GM12891 (cell line): Measurements from ENCODE around the gene PSMC1.

Experiments
- POLR2A ChIP-seq: IDR thresholded peaks from 2 replicates; pipeline ENCODE4 v1.6.1; 2011; ENCODE audit warnings: low read depth, low read length, control low read depth
- POLR2AphosphoS5 ChIP-seq: IDR thresholded peaks from 2 replicates; pipeline ENCODE4 v1.6.1; 2011; ENCODE audit warnings: low read depth, low read length, control low read depth
- POU2F2 ChIP-seq: IDR thresholded peaks from 2 replicates; pipeline ENCODE4 v1.6.1; 2011; ENCODE audit warnings: low read depth, mild to moderate bottlenecking, control low read depth, low read length, moderate library complexity
- SPI1 ChIP-seq: IDR thresholded peaks from 2 replicates; pipeline ENCODE4 v1.6.1; 2011; ENCODE audit warnings: low read depth, low read length, control low read depth
- TAF1 ChIP-seq: IDR thresholded peaks from 2 replicates; pipeline ENCODE4 v1.6.1; 2011; ENCODE audit warnings: low read depth, low read length, control low read depth

- no peak for TF ChIP-seq POLR2A
- TF ChIP-seq POLR2AphosphoS5, result no peak
- TF ChIP-seq POU2F2, result no peak
- TF ChIP-seq SPI1, result no peak
- TF ChIP-seq TAF1, result no peak
Measured at GRCh38 chr14:90248594-90248993, 7.8 kb upstream of the PSMC1 start.
